SH-SY5Y (cell line): ENCODE measurements around the gene PGP.

Source experiments
- GATA2 ChIP-seq: IDR thresholded peaks from 2 replicates; pipeline ENCODE4 v1.6.1; 2011; ENCODE audit warnings: mild to moderate bottlenecking, low read depth, low read length
- GATA3 ChIP-seq: IDR thresholded peaks from 2 replicates; pipeline ENCODE4 v1.6.1; 2011; ENCODE audit warnings: low read depth, mild to moderate bottlenecking, low read length, moderate library complexity

GRCh38 chr16:2256531-2257140, 42.0 kb upstream of the PGP start:
- TF ChIP-seq GATA2 (no peak), GATA3 (no peak)
